Colonic mucosa (tissue), 4 donors: ENCODE results near the gene ME2. TPM values are rescaled to one million over a fixed set of nuclear protein-coding genes. Genes with fewer than 3 reads are reported as not detected.
"Not testable (repeated sequence)": the region's sequence is repeated elsewhere in the genome, so short reads cannot be mapped to it uniquely, and the experiment has no call there.

Source experiments
- DNase-seq: peaks from one replicate; pipeline ENCODE4 v3.0.0-alpha.2; 2020
- H3K27ac ChIP-seq: fragments of 200-600 bp; one replicate; pipeline ENCODE4 v1.8.0; 2021
- H3K27me3 ChIP-seq: fragments of 200-600 bp; one replicate; pipeline ENCODE4 v1.8.0; 2021
- H3K36me3 ChIP-seq: fragments of 200-600 bp; one replicate; pipeline ENCODE4 v1.8.0; 2021
- H3K4me1 ChIP-seq: fragments of 200-600 bp; one replicate; pipeline ENCODE4 v1.8.0; 2021; ENCODE audit warnings: mild to moderate bottlenecking
- H3K4me3 ChIP-seq: fragments of 200-600 bp; one replicate; pipeline ENCODE4 v1.8.0; 2021
- H3K9ac ChIP-seq, 2 donors: one replicate each; pipeline ENCODE4 v1.7.0; 2013; ENCODE audit warnings: control low read depth in 2 of 2, low read depth in 2 of 2, low read length in 2 of 2
- H3K9me3 ChIP-seq: fragments of 200-600 bp; one replicate; pipeline ENCODE4 v1.8.0; 2021
- CTCF ChIP-seq: fragments of 200-600 bp; IDR thresholded peaks from one replicate; pipeline ENCODE4 v1.8.0; 2022; ENCODE audit warnings: antibody characterized with exemption, mild to moderate bottlenecking
- intact Hi-C: fragments of 100-400 bp; cut with DNase I; formaldehyde crosslinking; loops from one replicate; pipeline ENCODE4 v1.14.1; 2022
- total RNA-seq, 2 donors: library from RNA; stranded (reverse); fragmentation: NEBNext Ultra II Directional in 1 of 2; extraction: Animal tissue kit (Norgen Biotek cat#: 25700) in 1 of 2; gene quantifications; one replicate each; pipeline ENCODE4 v1.2.1, GENCODE V29; 2021
- donor health status: healthy.
- donor health status: DM: no; HTN: no; CAD: no.
- donor health status: DM: no; HTN: no; CAD: no.

The ME2 gene
- total RNA-seq, 2 donors from 2014 or later: 59.4 to 76.5 TPM

GRCh38 chr18:50937183-50937582 is 58.3 kb downstream of the ME2 start:
- Histone ChIP-seq H3K9me3 (no peaks in the 10 kb centered on the region), H3K4me3 (no peak overlapping the region), H3K27ac (no peak overlapping the region), H3K27me3 (no peaks in the 10 kb centered on the region), H3K4me1 (no peaks in the 10 kb centered on the region), H3K9ac (no peak overlapping the region), H3K36me3 (no peaks in the 10 kb centered on the region)
- no peak for TF ChIP-seq CTCF
- intact Hi-C loops: no loop called here
- no peak for DNase-seq

DNA sequence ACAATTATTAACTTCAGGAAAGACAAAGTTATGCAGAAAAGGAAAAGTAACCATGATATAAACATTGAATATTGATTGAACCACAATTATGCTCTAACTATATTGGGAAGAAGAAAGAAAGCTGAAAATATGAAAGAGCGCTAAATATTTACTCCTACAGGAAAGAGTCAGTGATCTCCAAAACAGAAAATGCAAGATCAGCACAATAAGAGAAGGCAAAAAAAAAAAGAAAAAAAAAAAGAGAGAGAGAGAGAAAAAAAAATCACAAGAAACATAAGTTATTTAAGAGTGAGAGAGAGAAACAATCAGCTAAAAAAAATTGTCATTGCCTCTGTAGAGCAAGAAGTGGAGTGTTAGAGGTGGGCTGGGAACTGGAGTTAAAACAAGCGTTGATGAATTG is 60.0 kb downstream of the ME2 start:
- no peak overlapping the region for H3K9ac ChIP-seq
- H3K27ac ChIP-seq: no peak overlapping the region
- H3K27me3 ChIP-seq: no peaks in the 10 kb centered on the region
- H3K36me3 ChIP-seq: no peaks in the 10 kb centered on the region
- no peaks in the 10 kb centered on the region for H3K9me3 ChIP-seq
- no peak for TF ChIP-seq CTCF
- no peaks in the 10 kb centered on the region for H3K4me1 ChIP-seq
- intact Hi-C loops: no loop called here
- DNase-seq: no peak
- no peak overlapping the region for H3K4me3 ChIP-seq

GRCh38 chr18:50944245-50944932 is 65.5 kb downstream of the ME2 start:
- intact Hi-C loops: loop anchor here (10.0 kb wide), 1 partner anchor 60 kb away; no protein-coding TSS in a partner anchor

GRCh38 chr18:50945918-50946317 is 67.0 kb downstream of the ME2 start:
- not testable (repeated sequence) for H3K36me3 ChIP-seq, H3K9me3 ChIP-seq

More at GRCh38 chr18:50944245-50944932, 65.5 kb downstream of the ME2 start:
- no peak for TF ChIP-seq CTCF
- Histone ChIP-seq H3K4me3 (no peak overlapping the region), H3K27me3 (no peaks in the 10 kb centered on the region), H3K9me3 (no peaks in the 10 kb centered on the region), H3K27ac (no peak overlapping the region), H3K4me1 (no peaks in the 10 kb centered on the region), H3K36me3 (no peaks in the 10 kb centered on the region), H3K9ac (no peak overlapping the region)
- no peak for DNase-seq

DNA sequence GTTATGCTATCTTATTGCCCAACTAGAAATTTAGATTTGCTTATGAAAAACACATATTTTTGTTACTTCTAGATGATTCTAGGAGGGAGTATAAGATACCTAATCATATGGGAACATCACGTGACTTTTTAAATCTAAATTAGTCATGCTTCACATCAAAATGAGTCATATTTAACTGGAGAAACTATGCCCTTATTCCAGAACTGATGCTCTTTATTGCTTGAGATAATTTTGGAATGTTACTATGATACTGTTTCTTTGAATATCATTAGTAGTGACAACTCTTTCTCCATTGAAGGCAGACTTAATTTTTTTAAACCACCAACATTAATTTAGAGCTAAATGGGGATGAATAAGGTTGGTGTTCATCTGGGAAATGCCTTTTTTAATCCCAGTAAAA is 69.0 kb downstream of the ME2 start:
- Histone ChIP-seq H3K4me3 (no peak overlapping the region), H3K27me3 (no peaks in the 10 kb centered on the region), H3K9ac (no peak overlapping the region), H3K36me3 (no peaks in the 10 kb centered on the region), H3K27ac (no peak overlapping the region), H3K4me1 (no peaks in the 10 kb centered on the region), H3K9me3 (no peaks in the 10 kb centered on the region)
- TF ChIP-seq CTCF: no peak
- intact Hi-C loops: loop anchor here (10.0 kb wide), 1 partner anchor 63 kb away; no protein-coding TSS in a partner anchor
- no peak for DNase-seq

More at GRCh38 chr18:50945918-50946317, 67.0 kb downstream of the ME2 start:
- not testable (repeated sequence) for DNase-seq, H3K4me1 ChIP-seq, H3K27ac ChIP-seq, H3K9ac ChIP-seq, H3K4me3 ChIP-seq, H3K27me3 ChIP-seq
- intact Hi-C loops: loop anchor here (10.0 kb wide), 1 partner anchor 61 kb away; no protein-coding TSS in a partner anchor

DNA sequence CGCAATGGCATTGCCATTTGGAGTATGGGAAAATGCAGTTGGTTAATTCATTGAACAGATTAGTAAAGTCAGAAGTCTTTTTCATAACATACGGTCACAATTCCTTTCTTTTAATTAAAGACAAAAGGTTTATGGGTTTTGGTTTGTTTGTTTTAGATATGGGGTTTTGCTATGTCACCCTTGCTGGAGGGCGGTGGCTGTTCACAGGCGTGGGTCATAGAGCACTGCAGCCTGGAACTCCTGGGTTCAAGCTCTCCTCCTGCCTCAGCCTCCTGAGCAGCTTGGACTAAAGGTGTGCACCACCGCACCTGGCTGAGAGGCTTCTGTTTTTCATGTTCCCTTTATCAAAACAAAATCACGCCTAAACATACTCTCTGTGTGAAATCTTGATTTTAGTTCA is 70.3 kb downstream of the ME2 start:
- H3K4me1 ChIP-seq: no peaks in the 10 kb centered on the region
- H3K27me3 ChIP-seq: no peaks in the 10 kb centered on the region
- H3K9ac ChIP-seq: no peak overlapping the region
- no peak for DNase-seq
- no peak overlapping the region for H3K4me3 ChIP-seq
- H3K36me3 ChIP-seq: no peaks in the 10 kb centered on the region
- TF ChIP-seq CTCF: no peak
- intact Hi-C loops: loop anchor here (10.0 kb wide), 1 partner anchor 64 kb away; no protein-coding TSS in a partner anchor
- no peak overlapping the region for H3K27ac ChIP-seq
- H3K9me3 ChIP-seq: no peaks in the 10 kb centered on the region
